HepG2 (cell line): Measurements from ENCODE around the gene SLC39A8. TPM values are rescaled to one million over a fixed set of nuclear protein-coding genes. Genes with fewer than 3 reads are reported as not detected.

Experiments used
- ATAC-seq: fragments of 200-7000 bp; cut with Tn5 transposase; 3 replicates; pipeline ENCODE4 v1.9.1; 2020; ENCODE audit warnings: mild to moderate bottlenecking, moderate library complexity
- BruUV-seq: library from RNA; stranded (reverse); fragments of 400-500 nt; replicated peaks from 2 replicates; lab custom pipeline; 2021; lab: Mats Ljungman, UMichigan
- CTCF ChIA-PET: fragments of 300-600 bp; formaldehyde crosslinking; extraction: SDS; loops from one replicate; lab custom pipeline; 2021; ENCODE audit warnings: low total read pairs, inconsistent platforms, low intra/inter-chr PET ratio; lab: Yijun Ruan, JAX
- POLR2A ChIA-PET: fragments of 350-600 bp; sonication (Branson Sonifier 250); formaldehyde crosslinking; loops from one replicate; lab custom pipeline; 2020; ENCODE audit warnings: antibody characterized with exemption, inconsistent platforms; lab: Yijun Ruan, JAX
- DNase-seq: peaks from one replicate; pipeline ENCODE4 v3.0.0-alpha.2; 2015; ENCODE audit warnings: low spot score
- FAIRE-seq: peaks from 3 replicates; lab custom pipeline; 2011; peaks lifted over from hg19 to GRCh38; lab: Jason Lieb, UNC
- H2AFZ ChIP-seq: one replicate; pipeline ENCODE4 v1.6.1; 2011; ENCODE audit warnings: low read length, inconsistent platforms
- H3K27ac ChIP-seq: fragments of 300-600 bp; 3 replicates; pipeline ENCODE4 v1.8.0; 2011; ENCODE audit warnings: mixed run types, mild to moderate bottlenecking, mixed read lengths, low read length, inconsistent platforms; ENCODE audit not compliant: insufficient read depth; ENCODE audit errors: extremely low read length
- H3K27me3 ChIP-seq, 2 experiments: fragments of 200-600 bp in 1 of 2; 2 replicates in 1 of 2; 3 replicates in 1 of 2; pipeline versions ENCODE4 v1.6.0 to v1.8.0; 2011; ENCODE audit warnings: low read length in 2 of 2, mild to moderate bottlenecking in 2 of 2, moderate library complexity in 2 of 2, inconsistent platforms in 1 of 2; ENCODE audit not compliant: insufficient read depth in 2 of 2, control insufficient read depth in 1 of 2
- H3K36me3 ChIP-seq, 2 experiments: fragments of 200-600 bp in 1 of 2; replicated peaks in 1 of 2; 2 replicates in 1 of 2; 3 replicates in 1 of 2; pipeline versions ENCODE4 v1.5.1 to v1.8.0; 2011; ENCODE audit warnings: low read length in 2 of 2, inconsistent platforms in 1 of 2; ENCODE audit not compliant: insufficient read depth in 2 of 2, control insufficient read depth in 1 of 2
- H3K4me1 ChIP-seq: 2 replicates; pipeline ENCODE4 v1.5.1; 2012; ENCODE audit warnings: low read length, inconsistent platforms; ENCODE audit not compliant: insufficient read depth
- H3K4me2 ChIP-seq: 2 replicates; pipeline ENCODE4 v1.6.0; 2011; ENCODE audit warnings: low read depth, low read length, inconsistent platforms
- H3K4me3 ChIP-seq, 3 experiments: fragments of 200-600 bp in 1 of 3; sonication (generic), shearing (Covaris generic) in 1 of 3; replicated peaks in 1 of 3; 2 replicates each; pipeline ENCODE4 v1.5.1; 2011 to 2016; ENCODE audit warnings: low read length in 3 of 3, inconsistent platforms in 2 of 3, low read depth in 2 of 3, mild to moderate bottlenecking in 2 of 3, control low read depth in 1 of 3, mixed read lengths in 1 of 3; ENCODE audit not compliant: insufficient read depth in 1 of 3
- H3K79me2 ChIP-seq: one replicate; pipeline ENCODE4 v1.6.1; 2011; ENCODE audit warnings: low read length, inconsistent platforms; ENCODE audit not compliant: insufficient read depth
- H3K9ac ChIP-seq: 2 replicates; pipeline ENCODE4 v1.6.0; 2011; ENCODE audit warnings: mild to moderate bottlenecking, low read depth, low read length, inconsistent platforms; ENCODE audit not compliant: insufficient read depth
- H3K9me3 ChIP-seq: 2 replicates; pipeline ENCODE4 v1.5.1; 2012; ENCODE audit warnings: mild to moderate bottlenecking, low read length
- H4K20me1 ChIP-seq: 2 replicates; pipeline ENCODE4 v1.6.0; 2011; ENCODE audit warnings: inconsistent platforms, mild to moderate bottlenecking, low read length, moderate library complexity; ENCODE audit not compliant: insufficient read depth
- ARID2 ChIP-seq: sonication (generic); formaldehyde crosslinking; IDR thresholded peaks from 2 replicates; pipeline ENCODE4 v1.8.1; 2022; ENCODE audit warnings: mild to moderate bottlenecking, missing genetic modification reagents, borderline replicate concordance
- E2F1 ChIP-seq: sonication (generic); formaldehyde crosslinking; IDR thresholded peaks from 2 replicates; pipeline ENCODE4 v1.5.0; 2020; ENCODE audit warnings: missing genetic modification reagents
- FOXM1 ChIP-seq: sonication (generic); formaldehyde crosslinking; IDR thresholded peaks from 2 replicates; pipeline ENCODE4 v1.5.0; 2020; ENCODE audit warnings: missing genetic modification reagents
- HOXA5 ChIP-seq: sonication (generic); formaldehyde crosslinking; IDR thresholded peaks from 2 replicates; pipeline ENCODE4 v1.4.0; 2020; ENCODE audit warnings: missing genetic modification reagents
- IRF2 ChIP-seq: IDR thresholded peaks from 2 replicates; pipeline ENCODE4 v1.6.1; 2018; ENCODE audit warnings: missing genetic modification reagents, missing compliant biosample characterization
- NKX3-1 ChIP-seq: sonication (generic); formaldehyde crosslinking; IDR thresholded peaks from 2 replicates; pipeline ENCODE4 v1.5.0; 2020; ENCODE audit warnings: missing genetic modification reagents
- TAF1 ChIP-seq: sonication (generic); formaldehyde crosslinking; IDR thresholded peaks from 2 replicates; pipeline ENCODE4 v1.4.0; 2020; ENCODE audit warnings: missing genetic modification reagents
- TCF12 ChIP-seq, 2 experiments: fragments of 450-650 bp in 1 of 2; sonication (generic) in 1 of 2; formaldehyde crosslinking in 1 of 2; IDR thresholded peaks; 2 replicates each; pipeline versions ENCODE4 v1.6.1 to v1.8.0; 2017 to 2022; ENCODE audit warnings: antibody characterized with exemption in 1 of 2, mild to moderate bottlenecking in 1 of 2, missing genetic modification reagents in 1 of 2, moderate library complexity in 1 of 2
- TCF7 ChIP-seq: sonication (generic); IDR thresholded peaks from 2 replicates; pipeline ENCODE4 v1.6.1; 2016; ENCODE audit warnings: antibody characterized with exemption, low read depth
- TERF1 ChIP-seq: sonication (generic); formaldehyde crosslinking; IDR thresholded peaks from 2 replicates; pipeline ENCODE4 v1.8.0; 2022; ENCODE audit warnings: mild to moderate bottlenecking, missing genetic modification reagents, moderate library complexity
- TOPORS ChIP-seq: sonication (generic); formaldehyde crosslinking; IDR thresholded peaks from 2 replicates; pipeline ENCODE4 v1.8.0; 2023; ENCODE audit warnings: mild to moderate bottlenecking, missing genetic modification reagents
- YEATS4 ChIP-seq: sonication (generic); formaldehyde crosslinking; IDR thresholded peaks from 2 replicates; pipeline ENCODE4 v1.4.0; 2020; ENCODE audit warnings: missing genetic modification reagents, borderline replicate concordance
- ZBTB46 ChIP-seq: sonication (generic); formaldehyde crosslinking; IDR thresholded peaks from 2 replicates; pipeline ENCODE4 v1.4.0; 2020; ENCODE audit warnings: mild to moderate bottlenecking, missing genetic modification reagents, borderline replicate concordance
- ZC3H13 ChIP-seq: sonication (generic); formaldehyde crosslinking; IDR thresholded peaks from 2 replicates; pipeline ENCODE4 v1.8.1; 2023; ENCODE audit warnings: mild to moderate bottlenecking, missing genetic modification reagents, moderate library complexity
- ZNF232 ChIP-seq: sonication (generic); formaldehyde crosslinking; IDR thresholded peaks from 2 replicates; pipeline ENCODE4 v1.4.0; 2020; ENCODE audit warnings: missing genetic modification reagents, borderline replicate concordance
- ZNF780A ChIP-seq: sonication (generic); formaldehyde crosslinking; IDR thresholded peaks from 2 replicates; pipeline ENCODE4 v1.8.0; 2022; ENCODE audit warnings: mild to moderate bottlenecking, missing genetic modification reagents, moderate library complexity
- in situ Hi-C: cut with HindIII; loops from 2 replicates; pipeline ENCODE4 v1.10.0; 2017; ENCODE audit warnings: low pct_unique_long_range_greater_than_20kb; ENCODE audit not compliant: extremely low pct_ligation_motif_present
- intact Hi-C: fragments of 100-400 bp; cut with micrococcal nuclease; formaldehyde crosslinking; loops from one replicate; pipeline ENCODE4 v1.10.0; 2022; ENCODE audit not compliant: unreplicated experiment
- polyA plus RNA-seq, 8 experiments: library from polyadenylated mRNA; depleted of rRNA in 3 of 8; stranded (reverse) in 7 of 8; unstranded in 1 of 8; fragments of >200 nt; fragmentation: Illumina TruSeq in 4 of 8; extraction: Trizol in 4 of 8; gene quantifications; 2 replicates each; pipeline versions ENCODE4 v1.2.1 to v1.2.3, GENCODE V29; 2011 to 2016; ENCODE audit warnings: low read depth in 4 of 8, missing spikeins in 1 of 8, mixed read lengths in 1 of 8; ENCODE audit not compliant: insufficient read depth in 1 of 8
- total RNA-seq, 5 experiments: library from RNA; depleted of rRNA; stranded (reverse); fragments of >200 nt; fragmentation: Illumina TruSeq; extraction: Trizol; gene quantifications; 2 replicates each; pipeline ENCODE4 v1.2.3, GENCODE V29; 2016; ENCODE audit warnings: low read depth in 1 of 5
- TF ChIP-seq, protein P1 (sequence below): sonication (generic); formaldehyde crosslinking; IDR thresholded peaks from 2 replicates; pipeline ENCODE4 v1.4.0; 2020; ENCODE audit warnings: missing genetic modification reagents, low read depth, mild to moderate bottlenecking, borderline replicate concordance
- TF ChIP-seq, protein P2 (sequence below): sonication (generic); formaldehyde crosslinking; IDR thresholded peaks from 2 replicates; pipeline ENCODE4 v1.5.0; 2020; ENCODE audit warnings: missing genetic modification reagents

SLC39A8 gene
- total and polyA plus RNA-seq, 2 of the 13 experiments (the other 11 are each of a cell fraction or from before 2014, with no cell fraction given) = 0.22 to 0.38 TPM

DNA sequence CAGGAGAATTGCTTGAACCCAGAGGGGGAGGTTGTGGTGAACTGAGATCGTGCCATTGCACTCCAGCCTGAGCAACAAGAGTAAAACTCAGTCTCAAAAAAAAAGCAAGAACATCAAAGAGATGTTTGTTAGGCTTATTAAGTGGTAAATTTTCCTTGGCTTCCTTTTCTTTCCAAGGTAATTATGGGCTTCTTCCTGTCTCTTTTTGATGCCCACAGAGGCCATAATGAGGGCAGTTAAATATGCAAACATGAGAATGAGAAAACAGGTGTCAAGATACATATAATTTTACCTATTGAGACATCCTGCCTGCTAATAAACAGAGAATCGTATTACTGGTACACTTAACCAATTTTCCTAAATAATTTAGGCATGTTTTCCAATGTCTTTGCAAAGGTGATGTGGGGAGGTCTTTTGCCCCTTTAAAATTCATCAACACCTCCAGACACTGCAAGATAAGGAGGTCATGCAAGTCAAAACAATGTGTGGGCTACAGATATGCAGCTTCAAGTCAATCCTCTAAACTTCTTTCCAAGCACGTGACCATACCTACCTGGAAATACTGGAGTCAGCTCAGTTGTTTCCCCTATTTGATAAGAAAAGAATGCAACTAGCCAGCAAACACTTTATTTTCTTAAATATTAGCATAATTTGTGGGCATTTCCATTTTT lies 2.7 kb downstream of the SLC39A8 start (continued):
- TF ChIP-seq ZBTB46 (CRISPR knock-in tag) (no peak), YEATS4 (CRISPR knock-in tag) (no peak)
- TF ChIP-seq, protein P1, sequence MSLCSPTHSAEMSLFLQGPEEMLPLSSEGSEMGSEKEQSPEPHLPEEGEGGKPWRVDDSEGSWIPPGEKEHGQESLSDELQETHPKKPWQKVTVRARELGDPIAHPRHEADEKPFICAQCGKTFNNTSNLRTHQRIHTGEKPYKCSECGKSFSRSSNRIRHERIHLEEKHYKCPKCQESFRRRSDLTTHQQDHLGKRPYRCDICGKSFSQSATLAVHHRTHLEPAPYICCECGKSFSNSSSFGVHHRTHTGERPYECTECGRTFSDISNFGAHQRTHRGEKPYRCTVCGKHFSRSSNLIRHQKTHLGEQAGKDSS (CRISPR knock-in tag) = no peak

DNA sequence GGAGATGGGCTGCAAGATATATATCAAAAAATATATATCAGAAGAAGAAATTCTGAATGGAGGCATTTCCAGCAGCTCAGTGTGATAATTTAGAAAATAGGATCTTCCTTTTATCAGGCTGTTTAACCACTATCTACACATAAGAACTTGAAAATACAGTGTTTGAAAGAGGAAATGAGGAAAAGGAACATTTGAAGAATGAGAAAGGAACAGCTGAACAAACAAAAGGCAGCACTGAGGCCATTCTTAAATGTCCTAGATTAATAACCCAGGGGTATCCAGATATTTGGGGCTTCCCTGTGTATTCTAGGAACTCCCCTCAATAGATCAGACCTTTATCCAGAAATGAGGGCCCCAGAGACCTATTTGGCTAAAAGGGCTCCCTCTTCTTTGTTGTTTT lies 4.1 kb downstream of the SLC39A8 start:
- Histone ChIP-seq H3K36me3 (no peaks in the 10 kb centered on the region), H3K4me2 (no peak overlapping the region), H3K9ac (no peak overlapping the region), H4K20me1 (no peaks in the 10 kb centered on the region), H3K9me3 (no peaks in the 10 kb centered on the region), H3K4me1 (peaks cover 23% of the 10 kb centered on the region), H3K4me3 (no peak overlapping the region), H3K79me2 (no peaks in the 10 kb centered on the region), H3K27me3 (peaks cover 2 to 34% of the 10 kb centered on the region in 2 experiments; a peak in 4 of 5 replicates), H3K27ac (no peak overlapping the region), H2AFZ (no peak overlapping the region)
- in situ Hi-C loops = no loop called here
- ChIA-PET CTCF (no interaction called here), POLR2A (no interaction called here)
- ATAC-seq = no peak
- intact Hi-C loops = loop anchor here (10.0 kb wide), 1 partner anchor 664 kb away; no protein-coding TSS in a partner anchor
- FAIRE-seq = no peak
- BruUV-seq = no TSS peak
- no peak for DNase-seq
- TF ChIP-seq ARID2 (CRISPR knock-in tag) (no peak), TOPORS (CRISPR knock-in tag) (no peak), ZC3H13 (CRISPR knock-in tag) (no peak), ZNF780A (CRISPR knock-in tag) (no peak), ZNF232 (CRISPR knock-in tag) (no peak), TERF1 (CRISPR knock-in tag) (no peak), TCF12 (IDR thresholded peaks at IDR 0.05) (no peak), TCF12 (CRISPR knock-in tag; IDR thresholded peaks at IDR 0.05) (no peak), FOXM1 (no peak), E2F1 (CRISPR knock-in tag) (no peak), TAF1 (CRISPR knock-in tag) (no peak), NKX3-1 (CRISPR knock-in tag) (no peak), IRF2 (CRISPR knock-in tag) (no peak), TCF7 (no peak), HOXA5 (CRISPR knock-in tag) (no peak)
- TF ChIP-seq, protein P2, sequence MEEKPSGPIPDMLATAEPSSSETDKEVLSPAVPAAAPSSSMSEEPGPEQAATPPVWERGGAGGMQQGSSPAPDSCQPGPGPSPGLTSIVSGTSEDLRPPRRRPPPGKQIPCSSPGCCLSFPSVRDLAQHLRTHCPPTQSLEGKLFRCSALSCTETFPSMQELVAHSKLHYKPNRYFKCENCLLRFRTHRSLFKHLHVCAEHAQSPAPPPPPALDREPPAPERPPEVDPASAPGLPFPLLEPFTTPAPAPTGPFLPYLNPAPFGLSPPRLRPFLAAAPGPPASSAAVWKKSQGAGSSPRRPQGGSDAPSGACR = no peak
